OCI-M2 (cell line): ENCODE measurements around the gene GALNT12.
A peak's percentile ranks its signal among the peaks of the same experiment; 100 is the strongest.

Experiments
- DNase-seq: peaks from one replicate; lab custom pipeline; 2025; ENCODE audit not compliant: unreplicated experiment; lab: John Stamatoyannopoulos, UW

The GALNT12 gene

GRCh38 chr9:98830554-98830953 lies 23.1 kb downstream of the GALNT12 start:
- no peak for DNase-seq

- DNase-seq, result no peak
Observed at GRCh38 chr9:98831696-98832095, 24.2 kb downstream of the GALNT12 start.

DNA sequence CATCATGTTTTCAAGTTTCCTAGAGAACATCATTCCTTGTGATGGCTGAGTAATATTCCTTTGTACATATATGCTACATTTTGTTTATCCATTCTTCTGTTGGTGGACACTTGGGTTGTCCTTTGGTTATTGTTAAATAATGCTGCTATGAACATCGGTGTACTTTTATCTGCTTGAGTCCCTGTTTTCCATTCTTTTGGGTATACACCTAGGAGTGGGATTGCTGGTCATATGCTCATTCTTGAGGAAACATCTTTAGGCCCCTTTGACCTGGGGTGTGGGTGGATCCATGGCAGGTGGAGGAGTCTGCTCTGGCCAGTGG lies 25.3 kb downstream of the GALNT12 start:
- DNase-seq, result no peak

DNA sequence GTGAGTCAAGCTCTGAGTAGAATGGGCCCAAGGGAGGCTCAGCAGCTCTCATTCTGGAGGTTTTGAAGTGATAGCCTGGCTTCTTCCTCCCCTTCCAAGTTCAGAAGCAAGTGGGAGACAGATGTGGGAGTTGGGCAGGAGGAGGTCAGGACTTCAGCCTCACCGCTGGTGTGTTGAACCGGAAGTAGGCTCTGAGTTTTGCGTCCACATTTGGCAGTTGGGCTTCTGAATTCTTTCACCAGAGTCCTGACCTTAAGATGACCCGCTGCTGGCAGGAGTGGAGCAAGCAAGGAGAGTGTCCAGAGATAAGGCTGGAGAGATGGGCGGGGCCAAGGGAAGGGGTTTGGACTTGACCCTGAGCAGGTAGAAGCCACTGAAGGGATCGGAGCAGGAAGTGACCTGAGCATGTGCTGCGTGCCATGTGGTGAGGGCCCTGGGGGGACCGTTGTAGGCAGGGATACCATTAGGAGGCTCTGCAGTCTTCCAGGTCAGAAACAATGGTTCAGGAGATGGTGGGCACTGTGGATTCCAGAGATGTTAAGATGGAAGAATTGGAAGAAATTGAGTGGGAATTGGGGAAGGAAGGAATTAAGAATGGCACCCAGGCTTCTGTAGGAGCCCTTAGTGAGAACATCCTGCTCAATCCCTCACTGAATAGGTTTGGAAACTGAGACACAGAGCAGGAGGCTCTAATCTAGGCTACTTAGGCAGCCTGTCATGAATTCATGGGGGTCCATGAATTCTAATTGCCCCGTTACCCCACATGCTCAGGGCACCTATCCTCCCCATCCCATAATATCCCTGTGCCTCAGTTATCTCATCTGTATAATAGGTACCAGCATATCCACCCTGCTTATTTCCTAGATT lies 25.9 kb downstream of the GALNT12 start:
- DNase-seq, result no peak

DNA sequence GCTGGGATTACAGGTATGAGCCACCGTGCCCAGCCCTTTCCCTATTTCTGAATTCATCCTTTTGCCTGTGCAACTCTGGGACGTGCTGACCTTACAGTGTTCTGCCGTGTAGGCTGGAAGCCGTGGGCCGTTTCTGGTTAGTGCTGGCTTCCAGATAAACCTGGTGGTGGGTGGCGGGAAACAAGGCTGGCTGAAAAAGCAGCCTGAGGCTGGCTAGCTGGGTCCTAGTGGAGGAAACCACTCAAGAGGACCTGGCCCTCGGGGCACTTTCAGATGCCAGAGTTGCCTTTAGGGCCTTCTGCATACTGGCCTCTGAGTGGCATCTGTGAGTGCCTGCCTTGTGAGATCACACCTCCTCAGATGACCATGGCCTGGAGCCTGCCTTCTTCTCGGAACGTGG lies 26.9 kb downstream of the GALNT12 start:
- DNase-seq, result no peak

DNA sequence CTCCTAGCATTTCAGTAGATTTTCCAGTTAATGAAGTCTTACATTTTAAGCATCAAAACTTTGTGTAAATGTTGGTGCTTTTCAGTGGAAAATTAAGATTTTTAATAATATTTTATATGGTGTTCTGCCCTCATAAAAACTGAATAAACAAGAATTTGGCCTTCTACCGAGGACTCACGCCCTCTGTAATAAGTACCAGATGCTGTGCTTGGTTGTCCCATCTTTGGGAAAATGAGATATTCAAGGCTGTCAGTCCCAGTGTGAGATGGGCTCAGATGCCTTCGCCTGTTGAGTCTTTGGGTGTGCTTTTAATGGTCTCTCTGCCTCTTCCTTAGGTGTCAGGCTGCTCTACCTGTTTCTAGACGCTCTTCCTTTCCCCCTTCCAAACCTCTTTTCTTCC lies 28.7 kb downstream of the GALNT12 start:
- DNase-seq, result no peak

- no peak for DNase-seq
Observed at GRCh38 chr9:98837516-98837915, 30.0 kb downstream of the GALNT12 start.

GRCh38 chr9:98838155-98838867 lies 30.8 kb downstream of the GALNT12 start:
- no peak for DNase-seq

DNA sequence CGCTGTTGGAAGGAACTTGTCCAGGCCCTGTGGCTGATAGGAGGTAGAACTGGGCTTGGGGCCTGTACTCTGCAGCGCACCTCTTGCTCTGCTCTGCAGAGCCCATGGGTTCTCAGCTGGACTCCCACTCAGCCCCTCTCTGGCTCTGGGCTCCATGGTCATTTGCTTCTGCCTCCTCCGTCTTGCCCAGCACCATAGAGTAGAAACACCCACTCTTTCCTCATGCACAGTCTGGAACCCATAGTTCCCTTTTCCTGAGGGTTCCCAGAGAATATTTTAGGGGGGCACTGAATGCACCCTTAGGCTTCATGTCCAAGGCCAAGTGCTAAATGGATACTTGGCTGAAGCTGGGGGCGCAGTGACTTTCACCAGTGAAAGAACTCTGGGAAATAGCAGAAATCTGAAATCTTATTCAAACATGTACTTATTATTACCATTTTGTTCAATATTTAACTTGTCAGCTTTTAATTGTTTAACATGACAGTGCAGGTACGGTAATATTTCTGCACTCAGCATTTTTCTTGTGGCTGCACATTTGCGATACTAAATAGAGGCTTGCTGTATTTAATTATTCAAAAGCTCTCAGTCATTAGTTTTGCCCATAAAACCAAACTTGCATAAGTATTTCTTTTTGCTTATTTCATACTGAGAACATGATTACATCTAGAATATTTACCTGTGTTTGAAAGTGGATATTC lies 31.5 kb downstream of the GALNT12 start:
- no peak for DNase-seq

DNA sequence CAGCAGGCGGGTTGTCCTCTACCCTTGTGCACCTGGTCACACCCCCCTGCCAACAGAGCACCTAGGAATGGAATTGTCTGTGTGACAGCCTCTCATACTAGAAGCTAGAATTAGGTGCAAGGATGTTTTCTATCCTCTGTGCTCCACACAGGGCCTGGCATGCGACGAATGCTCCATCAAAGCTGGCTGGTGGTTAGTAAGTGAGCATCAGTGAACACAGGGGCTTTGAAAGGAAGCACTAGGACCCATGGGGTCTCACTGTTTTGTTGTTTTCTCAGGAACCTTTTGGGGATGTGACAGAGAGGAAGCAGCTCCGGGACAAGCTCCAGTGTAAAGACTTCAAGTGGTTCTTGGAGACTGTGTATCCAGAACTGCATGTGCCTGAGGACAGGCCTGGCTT lies 32.3 kb downstream of the GALNT12 start:
- DNase-seq, result no peak

- DNase-seq, result no peak
Observed at GRCh38 chr9:98842510-98842909, 35.0 kb downstream of the GALNT12 start.

DNA sequence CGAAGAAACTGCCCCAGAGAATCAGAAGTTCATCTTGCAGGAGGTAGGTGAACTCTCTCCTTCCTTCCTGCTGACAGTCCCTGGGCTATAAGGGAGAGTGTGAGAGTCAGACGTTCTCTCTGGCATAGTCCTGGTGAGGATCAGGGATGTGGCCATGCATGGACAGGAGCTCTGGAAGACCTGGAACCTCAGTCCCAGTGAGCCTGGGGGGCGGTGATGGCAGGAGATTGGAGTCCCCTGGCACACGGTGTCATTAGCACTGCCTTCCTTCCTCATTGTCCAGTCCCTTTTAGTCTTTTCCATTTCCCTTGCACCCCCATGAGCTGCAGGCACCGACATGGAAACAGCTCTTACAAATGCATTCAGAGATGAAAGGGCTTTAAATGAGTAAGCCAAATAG lies 38.6 kb downstream of the GALNT12 start:
- DNase-seq, result no peak

- no peak for DNase-seq
Observed at GRCh38 chr9:98846879-98847278, 39.4 kb downstream of the GALNT12 start.

DNA sequence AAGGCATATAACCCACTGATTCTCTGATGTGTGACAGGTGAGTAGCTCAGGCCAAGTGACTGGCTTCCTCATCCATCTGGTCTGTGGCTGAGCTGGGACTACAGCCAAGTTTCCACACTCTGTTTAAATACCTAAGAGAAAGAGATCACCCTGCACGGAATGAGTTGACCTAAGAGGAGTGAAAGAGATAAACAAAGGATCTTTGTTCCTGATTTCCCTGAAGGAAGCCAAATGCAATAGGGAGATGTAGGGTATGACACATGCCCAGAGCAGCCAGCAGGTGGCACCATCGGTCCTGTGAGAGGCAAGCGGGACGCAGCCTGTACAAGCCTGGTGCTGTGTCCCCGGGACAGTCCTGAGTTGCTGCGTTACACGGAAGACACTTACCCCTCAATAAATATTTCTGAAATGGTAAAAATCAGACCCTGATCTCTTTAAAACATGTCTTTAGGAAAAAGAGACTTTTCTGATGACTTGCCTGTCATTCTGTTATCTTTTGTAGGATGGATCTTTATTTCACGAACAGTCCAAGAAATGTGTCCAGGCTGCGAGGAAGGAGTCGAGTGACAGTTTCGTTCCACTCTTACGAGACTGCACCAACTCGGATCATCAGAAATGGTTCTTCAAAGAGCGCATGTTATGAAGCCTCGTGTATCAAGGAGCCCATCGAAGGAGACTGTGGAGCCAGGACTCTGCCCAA lies 41.1 kb downstream of the GALNT12 start:
- peak; percentile 15 for DNase-seq

GRCh38 chr9:98849563-98849962 lies 42.1 kb downstream of the GALNT12 start:
- no peak for DNase-seq

- no peak for DNase-seq
Observed at GRCh38 chr9:98850851-98851729, 43.6 kb downstream of the GALNT12 start.

GRCh38 chr9:98851730-98852459 lies 44.4 kb downstream of the GALNT12 start:
- no peak for DNase-seq

DNA sequence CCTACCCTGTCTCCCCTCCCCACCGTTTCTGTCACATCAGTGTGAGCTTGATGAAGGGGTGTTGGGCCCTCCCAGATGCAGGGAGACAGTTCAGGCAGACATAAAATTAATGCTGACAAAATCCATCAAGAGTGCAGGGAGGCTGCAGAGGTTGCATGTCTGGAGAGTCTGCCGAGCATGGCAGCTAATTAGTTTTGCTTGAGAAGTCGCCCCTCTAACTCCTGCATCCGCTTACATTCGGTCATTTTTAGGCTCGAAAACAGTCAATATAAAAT lies 44.9 kb downstream of the GALNT12 start:
- no peak for DNase-seq

DNA sequence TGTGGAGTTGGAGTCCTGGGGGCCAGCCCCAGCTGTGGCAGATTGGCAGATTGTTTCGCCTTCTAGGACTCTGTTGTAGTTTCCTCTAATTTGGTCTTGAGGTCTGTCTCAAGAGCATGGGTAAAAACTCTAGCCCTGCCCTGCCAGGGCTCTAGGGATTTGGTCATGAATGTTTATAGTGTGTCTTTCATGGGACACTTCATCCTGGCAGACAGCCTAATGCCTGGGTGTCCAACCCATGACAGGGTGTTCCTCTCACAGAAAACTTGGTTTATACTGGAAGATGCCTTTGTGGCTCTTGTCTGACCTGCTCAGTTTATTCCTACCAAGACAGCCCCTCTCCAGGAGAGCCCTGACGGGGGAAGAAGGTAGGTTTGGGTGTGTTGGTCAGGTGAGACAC lies 45.5 kb downstream of the GALNT12 start:
- no peak for DNase-seq

- no peak for DNase-seq
Observed at GRCh38 chr9:98854266-98854665, 46.8 kb downstream of the GALNT12 start.
